NB4 (cell line): Measurements from ENCODE around the gene ROBO2.

Experiments
- MYC ChIP-seq: IDR thresholded peaks from 2 replicates; pipeline ENCODE4 v1.6.1; 2011; ENCODE audit warnings: low read depth, low read length
- POLR2A ChIP-seq: IDR thresholded peaks from 2 replicates; pipeline ENCODE4 v1.6.1; 2011; ENCODE audit warnings: mild to moderate bottlenecking; ENCODE audit not compliant: insufficient read length; ENCODE audit errors: extremely low read depth
- TF ChIP-seq, protein P1 (sequence below): IDR thresholded peaks from one replicate; pipeline ENCODE4 v1.5.1; 2012; ENCODE audit warnings: low read depth, low read length

DNA sequence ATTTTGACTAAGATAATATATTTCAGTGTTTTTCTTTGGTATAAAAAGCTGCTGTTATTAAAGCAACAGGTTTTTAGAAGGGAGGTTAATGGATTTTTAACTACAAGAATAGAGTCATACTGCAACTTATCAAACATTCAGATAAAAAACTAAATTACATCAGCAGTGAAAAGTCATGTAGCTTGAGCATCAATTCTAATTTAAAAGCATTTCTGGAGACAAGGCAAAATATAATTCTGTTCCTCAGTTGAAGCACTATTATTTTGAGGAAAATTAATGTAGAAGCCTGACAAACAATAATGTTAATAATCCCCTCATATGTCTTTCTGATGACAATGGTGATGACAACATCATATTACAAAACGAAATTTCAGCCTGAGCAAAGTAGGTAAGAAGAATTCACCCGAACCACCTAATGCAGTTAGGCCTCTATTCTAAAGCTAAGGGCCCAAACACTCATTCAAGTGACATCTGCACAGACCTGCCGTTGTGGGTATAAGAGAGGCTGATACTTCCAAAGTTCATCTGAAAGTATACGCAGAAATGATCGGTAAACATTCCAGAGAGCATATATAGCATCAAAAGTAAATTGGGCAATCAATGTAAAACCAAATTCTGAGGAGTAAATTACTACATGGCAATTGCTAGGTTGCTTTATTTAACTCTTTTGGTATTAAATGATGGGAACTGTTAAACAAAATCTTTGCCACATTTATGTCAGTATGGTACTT is 12.8 kb upstream of the ROBO2 start:
- TF ChIP-seq, protein P1, sequence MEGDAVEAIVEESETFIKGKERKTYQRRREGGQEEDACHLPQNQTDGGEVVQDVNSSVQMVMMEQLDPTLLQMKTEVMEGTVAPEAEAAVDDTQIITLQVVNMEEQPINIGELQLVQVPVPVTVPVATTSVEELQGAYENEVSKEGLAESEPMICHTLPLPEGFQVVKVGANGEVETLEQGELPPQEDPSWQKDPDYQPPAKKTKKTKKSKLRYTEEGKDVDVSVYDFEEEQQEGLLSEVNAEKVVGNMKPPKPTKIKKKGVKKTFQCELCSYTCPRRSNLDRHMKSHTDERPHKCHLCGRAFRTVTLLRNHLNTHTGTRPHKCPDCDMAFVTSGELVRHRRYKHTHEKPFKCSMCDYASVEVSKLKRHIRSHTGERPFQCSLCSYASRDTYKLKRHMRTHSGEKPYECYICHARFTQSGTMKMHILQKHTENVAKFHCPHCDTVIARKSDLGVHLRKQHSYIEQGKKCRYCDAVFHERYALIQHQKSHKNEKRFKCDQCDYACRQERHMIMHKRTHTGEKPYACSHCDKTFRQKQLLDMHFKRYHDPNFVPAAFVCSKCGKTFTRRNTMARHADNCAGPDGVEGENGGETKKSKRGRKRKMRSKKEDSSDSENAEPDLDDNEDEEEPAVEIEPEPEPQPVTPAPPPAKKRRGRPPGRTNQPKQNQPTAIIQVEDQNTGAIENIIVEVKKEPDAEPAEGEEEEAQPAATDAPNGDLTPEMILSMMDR: no peak
- TF ChIP-seq POLR2A: no peak
- no peak for TF ChIP-seq MYC
